ENCODE measurements around the gene EPS15.

DNA sequence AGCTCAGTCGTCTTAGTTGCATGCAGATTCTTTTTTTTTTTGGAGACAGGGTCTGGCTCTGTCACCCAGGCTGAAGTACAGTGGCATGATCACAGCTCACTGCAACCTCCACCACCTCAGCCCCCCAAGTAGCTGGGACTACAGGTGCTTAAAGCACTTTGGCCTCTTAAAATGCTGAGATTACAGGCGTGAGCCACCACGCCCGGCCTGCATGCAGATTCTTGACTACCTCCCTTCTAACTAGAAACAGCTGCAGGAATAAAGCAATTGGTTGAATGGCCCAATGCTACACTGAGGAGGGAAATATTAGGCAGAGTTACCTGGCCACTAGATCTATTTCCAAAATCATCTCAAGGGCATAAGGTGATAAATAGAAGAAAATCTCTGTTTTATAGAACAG is 159.2 kb downstream of the EPS15 start:
- no peak for TF ChIP-seq ZNF24 (IDR thresholded peaks at IDR 0.05)
- TF ChIP-seq, protein P1, sequence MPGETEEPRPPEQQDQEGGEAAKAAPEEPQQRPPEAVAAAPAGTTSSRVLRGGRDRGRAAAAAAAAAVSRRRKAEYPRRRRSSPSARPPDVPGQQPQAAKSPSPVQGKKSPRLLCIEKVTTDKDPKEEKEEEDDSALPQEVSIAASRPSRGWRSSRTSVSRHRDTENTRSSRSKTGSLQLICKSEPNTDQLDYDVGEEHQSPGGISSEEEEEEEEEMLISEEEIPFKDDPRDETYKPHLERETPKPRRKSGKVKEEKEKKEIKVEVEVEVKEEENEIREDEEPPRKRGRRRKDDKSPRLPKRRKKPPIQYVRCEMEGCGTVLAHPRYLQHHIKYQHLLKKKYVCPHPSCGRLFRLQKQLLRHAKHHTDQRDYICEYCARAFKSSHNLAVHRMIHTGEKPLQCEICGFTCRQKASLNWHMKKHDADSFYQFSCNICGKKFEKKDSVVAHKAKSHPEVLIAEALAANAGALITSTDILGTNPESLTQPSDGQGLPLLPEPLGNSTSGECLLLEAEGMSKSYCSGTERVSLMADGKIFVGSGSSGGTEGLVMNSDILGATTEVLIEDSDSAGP (CRISPR knock-in tag; IDR thresholded peaks at IDR 0.05) = no peak
- no peak for TF ChIP-seq SP1 (CRISPR knock-in tag; IDR thresholded peaks at IDR 0.05)
- TF ChIP-seq, protein P2, sequence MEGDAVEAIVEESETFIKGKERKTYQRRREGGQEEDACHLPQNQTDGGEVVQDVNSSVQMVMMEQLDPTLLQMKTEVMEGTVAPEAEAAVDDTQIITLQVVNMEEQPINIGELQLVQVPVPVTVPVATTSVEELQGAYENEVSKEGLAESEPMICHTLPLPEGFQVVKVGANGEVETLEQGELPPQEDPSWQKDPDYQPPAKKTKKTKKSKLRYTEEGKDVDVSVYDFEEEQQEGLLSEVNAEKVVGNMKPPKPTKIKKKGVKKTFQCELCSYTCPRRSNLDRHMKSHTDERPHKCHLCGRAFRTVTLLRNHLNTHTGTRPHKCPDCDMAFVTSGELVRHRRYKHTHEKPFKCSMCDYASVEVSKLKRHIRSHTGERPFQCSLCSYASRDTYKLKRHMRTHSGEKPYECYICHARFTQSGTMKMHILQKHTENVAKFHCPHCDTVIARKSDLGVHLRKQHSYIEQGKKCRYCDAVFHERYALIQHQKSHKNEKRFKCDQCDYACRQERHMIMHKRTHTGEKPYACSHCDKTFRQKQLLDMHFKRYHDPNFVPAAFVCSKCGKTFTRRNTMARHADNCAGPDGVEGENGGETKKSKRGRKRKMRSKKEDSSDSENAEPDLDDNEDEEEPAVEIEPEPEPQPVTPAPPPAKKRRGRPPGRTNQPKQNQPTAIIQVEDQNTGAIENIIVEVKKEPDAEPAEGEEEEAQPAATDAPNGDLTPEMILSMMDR (IDR thresholded peaks at IDR 0.05 in 2 of 3, conservative IDR thresholded peaks at IDR 0.05 in 1 of 3; ENCODE audit: insufficient read depth in 2 of 3, low read depth in 1 of 3, low read length in 3 of 3) = no peak
- TF ChIP-seq, protein P3, sequence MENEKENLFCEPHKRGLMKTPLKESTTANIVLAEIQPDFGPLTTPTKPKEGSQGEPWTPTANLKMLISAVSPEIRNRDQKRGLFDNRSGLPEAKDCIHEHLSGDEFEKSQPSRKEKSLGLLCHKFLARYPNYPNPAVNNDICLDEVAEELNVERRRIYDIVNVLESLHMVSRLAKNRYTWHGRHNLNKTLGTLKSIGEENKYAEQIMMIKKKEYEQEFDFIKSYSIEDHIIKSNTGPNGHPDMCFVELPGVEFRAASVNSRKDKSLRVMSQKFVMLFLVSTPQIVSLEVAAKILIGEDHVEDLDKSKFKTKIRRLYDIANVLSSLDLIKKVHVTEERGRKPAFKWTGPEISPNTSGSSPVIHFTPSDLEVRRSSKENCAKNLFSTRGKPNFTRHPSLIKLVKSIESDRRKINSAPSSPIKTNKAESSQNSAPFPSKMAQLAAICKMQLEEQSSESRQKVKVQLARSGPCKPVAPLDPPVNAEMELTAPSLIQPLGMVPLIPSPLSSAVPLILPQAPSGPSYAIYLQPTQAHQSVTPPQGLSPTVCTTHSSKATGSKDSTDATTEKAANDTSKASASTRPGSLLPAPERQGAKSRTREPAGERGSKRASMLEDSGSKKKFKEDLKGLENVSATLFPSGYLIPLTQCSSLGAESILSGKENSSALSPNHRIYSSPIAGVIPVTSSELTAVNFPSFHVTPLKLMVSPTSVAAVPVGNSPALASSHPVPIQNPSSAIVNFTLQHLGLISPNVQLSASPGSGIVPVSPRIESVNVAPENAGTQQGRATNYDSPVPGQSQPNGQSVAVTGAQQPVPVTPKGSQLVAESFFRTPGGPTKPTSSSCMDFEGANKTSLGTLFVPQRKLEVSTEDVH (IDR thresholded peaks at IDR 0.05; ENCODE audit: low read depth, partially characterized antibody) = no peak
- TF ChIP-seq ZEB2 (IDR thresholded peaks at IDR 0.05) = no peak

Data from K562 (cell line).